Keratinocyte (primary cell): ENCODE measurements around the gene GOLGA6L10.

Experiments used
- CTCF ChIP-seq, 3 experiments: IDR thresholded peaks in 1 of 3; conservative IDR thresholded peaks in 1 of 3; optimal IDR thresholded peaks in 1 of 3; 2 replicates in 2 of 3; 3 replicates in 1 of 3; pipeline versions ENCODE3 to v1.5.1; 2011; ENCODE audit warnings: low read length in 3 of 3, mild to moderate bottlenecking in 3 of 3, moderate library complexity in 2 of 3, control low read depth in 1 of 3, inconsistent platforms in 1 of 3; ENCODE audit not compliant: insufficient read depth in 2 of 3; ENCODE audit errors: extremely low read depth in 1 of 3
- EZH2 ChIP-seq: IDR thresholded peaks from one replicate; pipeline ENCODE4 v1.6.1; 2012; ENCODE audit warnings: inconsistent platforms, mild to moderate bottlenecking, low read length, moderate library complexity

GRCh38 chr15:82303956-82304777 lies 45.1 kb downstream of the GOLGA6L10 start:
- TF ChIP-seq CTCF (optimal IDR thresholded peaks at IDR 0.05 in 1 of 3, IDR thresholded peaks at IDR 0.05 in 1 of 3, conservative IDR thresholded peaks at IDR 0.05 in 1 of 3; ENCODE audit: extremely low read depth in 1 of 3, insufficient read depth in 2 of 3, low read length in 3 of 3) (no peak), EZH2 (no peak)
